SK-N-SH (cell line): Measurements from ENCODE around the gene SSR1.

Source experiments
- EZH2phosphoT487 ChIP-seq: fragments of 200-600 bp; sonication (generic); IDR thresholded peaks from 2 replicates; pipeline ENCODE4 v1.6.1; 2017; ENCODE audit warnings: low read depth, mixed run types, mild to moderate bottlenecking, antibody characterized with exemption, moderate library complexity, borderline replicate concordance
- JUND ChIP-seq: IDR thresholded peaks from 2 replicates; pipeline ENCODE4 v1.4.0; 2012
- POLR2AphosphoS5 ChIP-seq: IDR thresholded peaks from 2 replicates; pipeline ENCODE4 v1.6.1; 2012; ENCODE audit warnings: low read depth, low read length
- RAD21 ChIP-seq: IDR thresholded peaks from 2 replicates; pipeline ENCODE4 v1.6.1; 2012; ENCODE audit warnings: mild to moderate bottlenecking, low read length
- RCOR1 ChIP-seq: fragments of 150-350 bp; IDR thresholded peaks from 2 replicates; pipeline ENCODE4 v1.6.1; 2017; ENCODE audit warnings: antibody characterized with exemption, low read length
- RFX5 ChIP-seq: IDR thresholded peaks from 2 replicates; pipeline ENCODE4 v1.6.1; 2012; ENCODE audit warnings: mild to moderate bottlenecking, improper control_type of control experiment, low read length
- TAF1 ChIP-seq: IDR thresholded peaks from 2 replicates; pipeline ENCODE4 v1.6.1; 2012; ENCODE audit warnings: low read depth, mild to moderate bottlenecking, low read length, moderate library complexity, borderline replicate concordance
- TEAD4 ChIP-seq: IDR thresholded peaks from 2 replicates; pipeline ENCODE4 v1.4.0; 2012; ENCODE audit warnings: mild to moderate bottlenecking, borderline replicate concordance; ENCODE audit not compliant: insufficient read depth
- YY1 ChIP-seq: IDR thresholded peaks from 2 replicates; pipeline ENCODE4 v1.4.0; 2012; ENCODE audit warnings: low read depth, mild to moderate bottlenecking
- TF ChIP-seq, protein P1 (sequence below): IDR thresholded peaks from 2 replicates; pipeline ENCODE4 v1.6.1; 2012; ENCODE audit warnings: mild to moderate bottlenecking, low read depth, low read length, moderate library complexity
- TF ChIP-seq, protein P2 (sequence below): fragments of 200-600 bp; sonication (generic); IDR thresholded peaks from 2 replicates; pipeline ENCODE4 v1.6.1; 2017; ENCODE audit warnings: antibody characterized with exemption, mild to moderate bottlenecking, moderate library complexity
- TF ChIP-seq, protein P3 (sequence below): fragments of 150-350 bp; IDR thresholded peaks from 2 replicates; pipeline ENCODE4 v1.6.1; 2017; ENCODE audit warnings: antibody characterized with exemption, low read length, low read depth, borderline replicate concordance
- TF ChIP-seq, protein P4 (sequence below): IDR thresholded peaks from 2 replicates; pipeline ENCODE4; 2012

DNA sequence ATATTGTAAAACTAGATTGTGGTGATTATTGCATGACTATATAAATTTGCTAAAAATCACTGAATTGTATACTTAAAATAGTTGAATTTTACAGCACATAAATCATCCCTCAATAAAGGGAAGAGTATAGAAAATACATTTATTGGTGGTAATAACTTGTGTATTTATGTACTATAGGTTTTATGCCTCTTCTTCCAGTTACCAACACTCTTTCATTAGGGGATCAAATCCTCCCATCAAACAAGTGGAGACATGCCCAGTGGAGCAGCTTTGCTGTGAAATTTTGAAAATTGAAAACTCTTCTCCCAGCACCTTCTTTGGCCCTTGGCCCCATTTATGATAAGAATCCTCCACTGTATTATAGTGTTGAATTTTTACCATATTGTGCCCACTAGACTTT is 10.1 kb upstream of the SSR1 start:
- TF ChIP-seq, protein P1, sequence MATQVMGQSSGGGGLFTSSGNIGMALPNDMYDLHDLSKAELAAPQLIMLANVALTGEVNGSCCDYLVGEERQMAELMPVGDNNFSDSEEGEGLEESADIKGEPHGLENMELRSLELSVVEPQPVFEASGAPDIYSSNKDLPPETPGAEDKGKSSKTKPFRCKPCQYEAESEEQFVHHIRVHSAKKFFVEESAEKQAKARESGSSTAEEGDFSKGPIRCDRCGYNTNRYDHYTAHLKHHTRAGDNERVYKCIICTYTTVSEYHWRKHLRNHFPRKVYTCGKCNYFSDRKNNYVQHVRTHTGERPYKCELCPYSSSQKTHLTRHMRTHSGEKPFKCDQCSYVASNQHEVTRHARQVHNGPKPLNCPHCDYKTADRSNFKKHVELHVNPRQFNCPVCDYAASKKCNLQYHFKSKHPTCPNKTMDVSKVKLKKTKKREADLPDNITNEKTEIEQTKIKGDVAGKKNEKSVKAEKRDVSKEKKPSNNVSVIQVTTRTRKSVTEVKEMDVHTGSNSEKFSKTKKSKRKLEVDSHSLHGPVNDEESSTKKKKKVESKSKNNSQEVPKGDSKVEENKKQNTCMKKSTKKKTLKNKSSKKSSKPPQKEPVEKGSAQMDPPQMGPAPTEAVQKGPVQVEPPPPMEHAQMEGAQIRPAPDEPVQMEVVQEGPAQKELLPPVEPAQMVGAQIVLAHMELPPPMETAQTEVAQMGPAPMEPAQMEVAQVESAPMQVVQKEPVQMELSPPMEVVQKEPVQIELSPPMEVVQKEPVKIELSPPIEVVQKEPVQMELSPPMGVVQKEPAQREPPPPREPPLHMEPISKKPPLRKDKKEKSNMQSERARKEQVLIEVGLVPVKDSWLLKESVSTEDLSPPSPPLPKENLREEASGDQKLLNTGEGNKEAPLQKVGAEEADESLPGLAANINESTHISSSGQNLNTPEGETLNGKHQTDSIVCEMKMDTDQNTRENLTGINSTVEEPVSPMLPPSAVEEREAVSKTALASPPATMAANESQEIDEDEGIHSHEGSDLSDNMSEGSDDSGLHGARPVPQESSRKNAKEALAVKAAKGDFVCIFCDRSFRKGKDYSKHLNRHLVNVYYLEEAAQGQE: no peak
- TF ChIP-seq, protein P2, sequence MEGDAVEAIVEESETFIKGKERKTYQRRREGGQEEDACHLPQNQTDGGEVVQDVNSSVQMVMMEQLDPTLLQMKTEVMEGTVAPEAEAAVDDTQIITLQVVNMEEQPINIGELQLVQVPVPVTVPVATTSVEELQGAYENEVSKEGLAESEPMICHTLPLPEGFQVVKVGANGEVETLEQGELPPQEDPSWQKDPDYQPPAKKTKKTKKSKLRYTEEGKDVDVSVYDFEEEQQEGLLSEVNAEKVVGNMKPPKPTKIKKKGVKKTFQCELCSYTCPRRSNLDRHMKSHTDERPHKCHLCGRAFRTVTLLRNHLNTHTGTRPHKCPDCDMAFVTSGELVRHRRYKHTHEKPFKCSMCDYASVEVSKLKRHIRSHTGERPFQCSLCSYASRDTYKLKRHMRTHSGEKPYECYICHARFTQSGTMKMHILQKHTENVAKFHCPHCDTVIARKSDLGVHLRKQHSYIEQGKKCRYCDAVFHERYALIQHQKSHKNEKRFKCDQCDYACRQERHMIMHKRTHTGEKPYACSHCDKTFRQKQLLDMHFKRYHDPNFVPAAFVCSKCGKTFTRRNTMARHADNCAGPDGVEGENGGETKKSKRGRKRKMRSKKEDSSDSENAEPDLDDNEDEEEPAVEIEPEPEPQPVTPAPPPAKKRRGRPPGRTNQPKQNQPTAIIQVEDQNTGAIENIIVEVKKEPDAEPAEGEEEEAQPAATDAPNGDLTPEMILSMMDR: no peak
- TF ChIP-seq POLR2AphosphoS5: no peak
- TF ChIP-seq, protein P3, sequence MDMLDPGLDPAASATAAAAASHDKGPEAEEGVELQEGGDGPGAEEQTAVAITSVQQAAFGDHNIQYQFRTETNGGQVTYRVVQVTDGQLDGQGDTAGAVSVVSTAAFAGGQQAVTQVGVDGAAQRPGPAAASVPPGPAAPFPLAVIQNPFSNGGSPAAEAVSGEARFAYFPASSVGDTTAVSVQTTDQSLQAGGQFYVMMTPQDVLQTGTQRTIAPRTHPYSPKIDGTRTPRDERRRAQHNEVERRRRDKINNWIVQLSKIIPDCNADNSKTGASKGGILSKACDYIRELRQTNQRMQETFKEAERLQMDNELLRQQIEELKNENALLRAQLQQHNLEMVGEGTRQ: no peak
- TF ChIP-seq, protein P4, sequence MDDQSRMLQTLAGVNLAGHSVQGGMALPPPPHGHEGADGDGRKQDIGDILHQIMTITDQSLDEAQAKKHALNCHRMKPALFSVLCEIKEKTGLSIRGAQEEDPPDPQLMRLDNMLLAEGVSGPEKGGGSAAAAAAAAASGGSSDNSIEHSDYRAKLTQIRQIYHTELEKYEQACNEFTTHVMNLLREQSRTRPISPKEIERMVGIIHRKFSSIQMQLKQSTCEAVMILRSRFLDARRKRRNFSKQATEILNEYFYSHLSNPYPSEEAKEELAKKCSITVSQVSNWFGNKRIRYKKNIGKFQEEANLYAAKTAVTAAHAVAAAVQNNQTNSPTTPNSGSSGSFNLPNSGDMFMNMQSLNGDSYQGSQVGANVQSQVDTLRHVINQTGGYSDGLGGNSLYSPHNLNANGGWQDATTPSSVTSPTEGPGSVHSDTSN: no peak
- TF ChIP-seq JUND: no peak
- no peak for TF ChIP-seq RAD21
- no peak for TF ChIP-seq RFX5
- TF ChIP-seq TEAD4: no peak
- no peak for TF ChIP-seq TAF1
- no peak for TF ChIP-seq RCOR1
- TF ChIP-seq YY1: no peak
- no peak for TF ChIP-seq EZH2phosphoT487
